Activated effector memory CD4-positive, alpha-beta T cell treated with Interleukin-2 at 50 U/mL for 16 hours (primary cell): ENCODE data around the gene ATP11A.

ENCODE experiments used
- DNase-seq: peaks from one replicate; pipeline ENCODE4 v3.0.0-alpha.2; 2020

ATP11A gene

GRCh38 chr13:112711528-112712265 lies 21.9 kb downstream of the ATP11A start:
- DNase-seq, result no peak

- DNase-seq, result no peak
Observed at GRCh38 chr13:112712451-112713207, 22.8 kb downstream of the ATP11A start.

- no peak for DNase-seq
Observed at GRCh38 chr13:112713517-112714253, 23.8 kb downstream of the ATP11A start.

- DNase-seq, result no peak
Observed at GRCh38 chr13:112714376-112715174, 24.7 kb downstream of the ATP11A start.

GRCh38 chr13:112715210-112715609 lies 25.4 kb downstream of the ATP11A start:
- no peak for DNase-seq

- no peak for DNase-seq
Observed at GRCh38 chr13:112715715-112716460, 26.1 kb downstream of the ATP11A start.

GRCh38 chr13:112716461-112716820 lies 26.6 kb downstream of the ATP11A start:
- no peak for DNase-seq

- no peak for DNase-seq
Observed at GRCh38 chr13:112716841-112717520, 27.1 kb downstream of the ATP11A start.

- DNase-seq, result no peak
Observed at GRCh38 chr13:112718318-112718717, 28.5 kb downstream of the ATP11A start.

GRCh38 chr13:112719016-112719415 lies 29.2 kb downstream of the ATP11A start:
- DNase-seq, result no peak

GRCh38 chr13:112719556-112719955 lies 29.7 kb downstream of the ATP11A start:
- DNase-seq, result no peak

GRCh38 chr13:112720251-112720650 lies 30.4 kb downstream of the ATP11A start:
- no peak for DNase-seq

GRCh38 chr13:112720814-112721197 lies 31.0 kb downstream of the ATP11A start:
- DNase-seq, result no peak

- no peak for DNase-seq
Observed at GRCh38 chr13:112721198-112722104, 31.6 kb downstream of the ATP11A start.

GRCh38 chr13:112722433-112723263 lies 32.8 kb downstream of the ATP11A start:
- DNase-seq, result no peak

- no peak for DNase-seq
Observed at GRCh38 chr13:112723771-112724170, 33.9 kb downstream of the ATP11A start.

- DNase-seq, result no peak
Observed at GRCh38 chr13:112724788-112725345, 35.0 kb downstream of the ATP11A start.

GRCh38 chr13:112725346-112726015 lies 35.6 kb downstream of the ATP11A start:
- DNase-seq, result no peak
